OCI-LY1 (cell line): ENCODE data around the gene BUB1B.

Experiments
- H2AFZ ChIP-seq: fragments of 200-600 bp; sonication (generic), shearing (Covaris generic); 2 replicates; pipeline ENCODE4 v1.6.0; 2014; ENCODE audit warnings: antibody characterized with exemption, mild to moderate bottlenecking, low read length
- H3F3A ChIP-seq: fragments of 200-600 bp; sonication (generic), shearing (Covaris generic); 2 replicates; pipeline ENCODE4 v1.6.0; 2014; ENCODE audit warnings: mild to moderate bottlenecking, antibody characterized with exemption, low read length, moderate library complexity; ENCODE audit not compliant: insufficient read depth
- H3K27ac ChIP-seq: fragments of 200-600 bp; sonication (generic); 2 replicates; pipeline ENCODE4 v1.5.1; 2014; ENCODE audit warnings: low read length, mixed run types, mild to moderate bottlenecking, low read depth; ENCODE audit not compliant: poor library complexity, severe bottlenecking
- H3K27me3 ChIP-seq: fragments of 200-600 bp; sonication (generic); 2 replicates; pipeline ENCODE4 v1.6.0; 2014; ENCODE audit warnings: antibody characterized with exemption, mild to moderate bottlenecking, low read length, moderate library complexity; ENCODE audit not compliant: insufficient read depth
- H3K36me3 ChIP-seq: fragments of 200-600 bp; sonication (generic); 2 replicates; pipeline ENCODE4 v1.6.1; 2014; ENCODE audit warnings: mild to moderate bottlenecking, antibody characterized with exemption, low read length, moderate library complexity, mixed read lengths; ENCODE audit not compliant: insufficient read depth
- H3K4me1 ChIP-seq: fragments of 200-600 bp; sonication (generic); 2 replicates; pipeline ENCODE4 v1.5.1; 2014; ENCODE audit warnings: mild to moderate bottlenecking, low read length, moderate library complexity; ENCODE audit not compliant: insufficient read depth, severe bottlenecking
- H3K4me2 ChIP-seq: fragments of 200-600 bp; sonication (generic), shearing (Covaris generic); 2 replicates; pipeline ENCODE4 v1.6.1; 2014; ENCODE audit warnings: low read length
- H3K4me3 ChIP-seq: fragments of 200-600 bp; sonication (generic); 2 replicates; pipeline ENCODE4 v1.5.1; 2014; ENCODE audit warnings: low read length, low read depth, mild to moderate bottlenecking, mixed read lengths; ENCODE audit not compliant: poor library complexity, severe bottlenecking
- H3K79me2 ChIP-seq: fragments of 200-600 bp; shearing (Covaris generic); 2 replicates; pipeline ENCODE4 v1.6.1; 2016; ENCODE audit warnings: mixed run types, low read length, mixed read lengths; ENCODE audit not compliant: insufficient read depth
- H3K9ac ChIP-seq: fragments of 200-600 bp; sonication (generic), shearing (Covaris generic); 2 replicates; pipeline ENCODE4 v1.6.1; 2014; ENCODE audit warnings: mild to moderate bottlenecking, low read length, mixed read lengths
- H3K9me2 ChIP-seq: fragments of 200-600 bp; sonication (generic), shearing (Covaris generic); 2 replicates; pipeline ENCODE4 v1.6.1; 2014; ENCODE audit warnings: low read depth, mild to moderate bottlenecking, low read length, mixed read lengths
- H3K9me3 ChIP-seq: fragments of 200-600 bp; shearing (Covaris generic); 2 replicates; pipeline ENCODE4 v1.6.1; 2014; ENCODE audit warnings: low read length, mixed read lengths
- H4K20me1 ChIP-seq: fragments of 200-600 bp; sonication (generic), shearing (Covaris generic); 2 replicates; pipeline ENCODE4 v1.6.0; 2016; ENCODE audit warnings: mild to moderate bottlenecking, low read length; ENCODE audit not compliant: insufficient read depth
- CTCF ChIP-seq: fragments of 200-600 bp; sonication (generic), shearing (Covaris generic); IDR thresholded peaks from 2 replicates; pipeline ENCODE4 v1.5.1; 2017; ENCODE audit warnings: mild to moderate bottlenecking, antibody characterized with exemption, low read length, moderate library complexity, mixed read lengths
- EZH2 ChIP-seq: fragments of 200-600 bp; sonication (generic), shearing (Covaris generic); IDR thresholded peaks from 2 replicates; pipeline ENCODE4 v1.8.0; 2017; ENCODE audit warnings: borderline replicate concordance, mixed run types, mild to moderate bottlenecking, antibody characterized with exemption, low read length, moderate library complexity, mixed read lengths

BUB1B gene

DNA sequence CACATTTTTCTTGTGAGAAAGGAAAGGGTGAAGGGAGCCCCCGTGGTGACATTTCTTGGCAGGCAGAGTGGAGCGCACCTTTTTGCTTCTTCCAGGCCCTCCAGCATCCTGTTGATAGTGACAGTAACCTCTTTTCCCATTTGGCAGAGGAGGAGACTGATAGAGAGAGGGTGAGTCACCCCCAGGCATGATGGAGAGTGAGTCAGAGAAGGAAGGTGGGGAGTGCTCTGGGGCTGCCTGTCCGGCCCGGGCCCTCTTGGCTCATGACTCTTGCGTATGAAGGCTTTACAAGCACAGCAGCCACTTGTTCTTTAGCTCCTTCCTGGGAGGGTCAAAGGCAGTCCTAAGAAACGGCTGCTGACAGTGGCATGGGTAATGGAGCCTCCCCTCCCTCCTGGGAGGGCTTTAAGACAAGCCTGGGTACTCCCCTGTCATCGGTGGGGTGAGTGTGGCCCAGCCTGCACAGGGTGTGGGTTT, 106.0 kb downstream of the BUB1B start:
- Histone ChIP-seq H3K79me2 (no peaks in the 10 kb centered on the region), H3K36me3 (no peaks in the 10 kb centered on the region), H3K9ac (no peak overlapping the region), H3K27ac (no peak overlapping the region), H2AFZ (no peak overlapping the region), H4K20me1 (no peaks in the 10 kb centered on the region), H3F3A (no peaks in the 10 kb centered on the region), H3K9me2 (no peaks in the 10 kb centered on the region), H3K4me3 (no peak overlapping the region), H3K4me2 (no peak overlapping the region), H3K4me1 (no peaks in the 10 kb centered on the region), H3K27me3 (peaks cover 18% of the 10 kb centered on the region), H3K9me3 (no peaks in the 10 kb centered on the region)
- no peak for TF ChIP-seq CTCF
- TF ChIP-seq EZH2: no peak

DNA sequence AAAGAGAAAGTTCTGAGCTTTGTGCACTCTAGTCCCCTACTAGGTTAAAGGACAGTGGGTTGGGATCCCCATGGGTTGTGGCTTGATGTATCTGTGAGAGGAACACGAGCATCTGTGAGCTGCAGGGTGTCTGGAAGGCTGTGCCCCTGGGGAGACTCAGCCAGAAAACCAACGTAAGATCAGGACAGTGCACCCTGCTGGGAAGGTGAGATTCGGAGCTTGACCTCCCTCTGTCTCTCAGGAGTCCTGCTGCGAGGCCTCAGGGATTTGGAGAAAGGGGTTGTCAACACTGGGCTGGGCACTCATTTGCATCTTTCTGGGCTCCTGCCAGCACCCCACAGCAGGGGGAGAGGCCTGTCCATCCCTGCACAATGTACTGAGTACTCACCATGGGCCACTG, 106.8 kb downstream of the BUB1B start:
- Histone ChIP-seq H3K27me3 (peaks cover 18% of the 10 kb centered on the region), H3K27ac (no peak overlapping the region)
- no peak for TF ChIP-seq CTCF
- no peak for TF ChIP-seq EZH2

DNA sequence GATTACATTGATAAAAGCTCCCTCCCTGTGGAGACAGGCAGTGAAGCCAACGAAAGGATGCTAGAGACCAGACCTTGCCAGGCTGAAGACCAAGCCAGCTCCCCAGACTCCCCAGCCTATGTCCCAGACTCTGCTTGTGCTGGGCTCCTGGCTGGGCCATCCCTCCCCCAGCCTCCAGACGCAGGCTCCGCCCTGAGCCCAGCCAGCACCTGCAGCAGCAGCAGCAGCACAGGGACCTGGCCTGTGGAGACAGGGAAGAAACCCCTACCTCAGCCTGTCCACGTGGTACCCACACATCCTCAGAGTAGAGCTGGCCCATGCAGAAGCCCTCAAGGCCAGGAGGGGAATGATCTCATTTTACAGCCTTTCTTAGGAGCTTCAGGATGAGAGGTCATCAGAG, 108.7 kb downstream of the BUB1B start:
- H3F3A ChIP-seq: no peaks in the 10 kb centered on the region
- no peaks in the 10 kb centered on the region for H3K36me3 ChIP-seq
- H2AFZ ChIP-seq: no peak overlapping the region
- no peaks in the 10 kb centered on the region for H3K9me2 ChIP-seq
- H3K4me2 ChIP-seq: no peak overlapping the region
- H3K9ac ChIP-seq: no peak overlapping the region
- H4K20me1 ChIP-seq: no peaks in the 10 kb centered on the region
- H3K27me3 ChIP-seq: peaks cover 12% of the 10 kb centered on the region
- no peak overlapping the region for H3K4me3 ChIP-seq
- H3K27ac ChIP-seq: no peak overlapping the region
- H3K4me1 ChIP-seq: no peaks in the 10 kb centered on the region
- TF ChIP-seq EZH2: no peak
- TF ChIP-seq CTCF: no peak
- no peaks in the 10 kb centered on the region for H3K9me3 ChIP-seq
- no peaks in the 10 kb centered on the region for H3K79me2 ChIP-seq

More for the DNA sequence above, 106.8 kb downstream of the BUB1B start:
- Histone ChIP-seq H3F3A (no peaks in the 10 kb centered on the region), H3K4me2 (no peak overlapping the region), H4K20me1 (no peaks in the 10 kb centered on the region), H3K4me3 (no peak overlapping the region), H3K9me2 (no peaks in the 10 kb centered on the region), H3K4me1 (no peaks in the 10 kb centered on the region), H2AFZ (no peak overlapping the region), H3K9ac (no peak overlapping the region), H3K79me2 (no peaks in the 10 kb centered on the region), H3K9me3 (no peaks in the 10 kb centered on the region), H3K36me3 (no peaks in the 10 kb centered on the region)
